GM21390 (cell line): ENCODE data around the gene PAEP.
"Not testable (repeated sequence)": the region's sequence is repeated elsewhere in the genome, so short reads cannot be mapped to it uniquely, and the experiment has no call there.

ENCODE experiments used
- ATAC-seq: cut with Tn5 transposase; IDR thresholded peaks from one replicate; pipeline ENCODE4 v1.9.1; 2021; ENCODE audit not compliant: unreplicated experiment

The PAEP gene

GRCh38 chr9:135525241-135526088, 36.1 kb upstream of the PAEP start:
- no peak for ATAC-seq

GRCh38 chr9:135526089-135526729, 35.3 kb upstream of the PAEP start:
- no peak for ATAC-seq

GRCh38 chr9:135526730-135527571, 34.6 kb upstream of the PAEP start:
- no peak for ATAC-seq

- not testable (repeated sequence) for ATAC-seq
Measured at GRCh38 chr9:135528842-135529435, 32.6 kb upstream of the PAEP start.

- no peak for ATAC-seq
Measured at GRCh38 chr9:135530146-135530545, 31.4 kb upstream of the PAEP start.

- no peak for ATAC-seq
Measured at GRCh38 chr9:135531096-135531495, 30.5 kb upstream of the PAEP start.

- ATAC-seq, result no peak
Measured at GRCh38 chr9:135533113-135533512, 28.4 kb upstream of the PAEP start.

- ATAC-seq, result no peak
Measured at GRCh38 chr9:135533674-135534073, 27.9 kb upstream of the PAEP start.

GRCh38 chr9:135534192-135534711, 27.3 kb upstream of the PAEP start:
- ATAC-seq, result not testable (repeated sequence)

GRCh38 chr9:135534826-135535225, 26.7 kb upstream of the PAEP start:
- not testable (repeated sequence) for ATAC-seq

GRCh38 chr9:135535631-135536030, 25.9 kb upstream of the PAEP start:
- not testable (repeated sequence) for ATAC-seq

- ATAC-seq, result no peak
Measured at GRCh38 chr9:135536216-135536615, 25.3 kb upstream of the PAEP start.

- not testable (repeated sequence) for ATAC-seq
Measured at GRCh38 chr9:135543262-135543894, 18.2 kb upstream of the PAEP start.

- ATAC-seq, result no peak
Measured at GRCh38 chr9:135544981-135545635, 16.4 kb upstream of the PAEP start.

- ATAC-seq, result not testable (repeated sequence)
Measured at GRCh38 chr9:135545646-135546176, 15.8 kb upstream of the PAEP start, which contains the start of gene OBP2A. TSS of gene OBP2A (plus strand) at chr9:135546126. CDS start at chr9:135546181, 55 bp downstream.

GRCh38 chr9:135546792-135547617, 14.6 kb upstream of the PAEP start:
- not testable (repeated sequence) for ATAC-seq

- ATAC-seq, result no peak
Measured at GRCh38 chr9:135547756-135548736, 13.5 kb upstream of the PAEP start.
